Measurements from ENCODE around the gene DGKI. TPM values are rescaled to one million over a fixed set of nuclear protein-coding genes. Genes with fewer than 3 reads are reported as not detected.

DGKI gene
- 4.0 and 5.3 TPM in 2 replicates for total RNA-seq

GRCh38 chr7:137846827-137847567 is at the start of gene DGKI:
Gene DGKI (minus strand): TSS chr7:137846974.

GRCh38 chr7:137343281-137343841 is 503.4 kb downstream of the DGKI start, which contains the start of gene PTN:
Gene PTN (minus strand): TSS chr7:137343733. CDS start chr7:137254973, 88,760 bp downstream.

Other genes starting within 250 kb of the DGKI start
- gene CREB3L2, start 155.1 kb upstream of the DGKI start, total RNA-seq = 13.7 and 19.9 TPM in 2 replicates
- gene AKR1D1, start 229.5 kb upstream of the DGKI start, total RNA-seq = not detected in 2 replicates

Measured in smooth muscle cell of bladder (primary cell).